ENCODE measurements around the gene MOV10.

The MOV10 gene

GRCh38 chr1:112692681-112693080 lies 18.2 kb downstream of the MOV10 start (continued):
- TF ChIP-seq ZNF555 (tag by site-specific recombination; conservative IDR thresholded peaks at IDR 0.05) (no peak), AEBP2 (tag by site-specific recombination; IDR thresholded peaks at IDR 0.05; ENCODE audit: borderline replicate concordance) (no peak), YY1 (tag by site-specific recombination; IDR thresholded peaks at IDR 0.05) (no peak), KLF17 (tag by site-specific recombination; IDR thresholded peaks at IDR 0.05) (no peak)

- no peak for TF ChIP-seq PRDM10 (tag by site-specific recombination; IDR thresholded peaks at IDR 0.05)
- no peak for TF ChIP-seq OVOL3 (tag by site-specific recombination; IDR thresholded peaks at IDR 0.05)
- TF ChIP-seq ZNF211 (tag by site-specific recombination; IDR thresholded peaks at IDR 0.05; ENCODE audit: low read depth) = no peak
- TF ChIP-seq PRDM4 (tag by site-specific recombination; IDR thresholded peaks at IDR 0.05) = no peak
- H3K36me3 ChIP-seq (ENCODE audit: control insufficient read depth in 2 of 2, insufficient read depth in 1 of 2, low read length in 2 of 2) = peaks cover 24 to 98% of the 10 kb centered on the region in 2 experiments; a peak in 2 of 3 replicates
- CTCF ChIA-PET = interaction anchor here (0.6 to 1.2 kb wide), 3 partner anchors 20 to 290 kb away, joined by 3 to 4 read pairs (median 3); partner anchors contain the start of genes MOV10 and PPM1J
- peaks cover 2% of the 10 kb centered on the region; the same call in 1 of the 2 replicates for H3K4me1 ChIP-seq (ENCODE audit: control insufficient read depth, insufficient read depth, low read length)
- no peaks in the 10 kb centered on the region for H3K9me3 ChIP-seq (ENCODE audit: control insufficient read depth, insufficient read depth, low read depth, low read length)
- no peak overlapping the region for H3K4me3 ChIP-seq (ENCODE audit: low read depth, low read length)
- H3K27ac ChIP-seq (ENCODE audit: extremely low read depth, low read depth, low read length) = no peak overlapping the region
- POLR2A ChIA-PET = interaction anchor here (0.6 to 0.8 kb wide), 2 partner anchors 19 to 1074 kb away, joined by 3 to 6 read pairs; partner anchors contain the start of genes MOV10 and RAP1A
Observed at GRCh38 chr1:112693821-112694220, 19.4 kb downstream of the MOV10 start.

GRCh38 chr1:112694363-112694929 lies 20.0 kb downstream of the MOV10 start:
- H3K4me1 ChIP-seq (ENCODE audit: control insufficient read depth, insufficient read depth, low read length) = peaks cover 3% of the 10 kb centered on the region; the same call in 1 of the 2 replicates
- no peak for TF ChIP-seq ZSCAN5A (tag by site-specific recombination; IDR thresholded peaks at IDR 0.05)
- H3K36me3 ChIP-seq (ENCODE audit: control insufficient read depth in 2 of 2, insufficient read depth in 1 of 2, low read length in 2 of 2) = peaks cover 24 to 95% of the 10 kb centered on the region in 2 experiments; a peak in 2 of 3 replicates
- H3K9me3 ChIP-seq (ENCODE audit: control insufficient read depth, insufficient read depth, low read depth, low read length) = no peaks in the 10 kb centered on the region
- no peak overlapping the region for H3K27ac ChIP-seq (ENCODE audit: extremely low read depth, low read depth, low read length)
- ChIA-PET POLR2A (interaction anchor here (0.5 to 0.8 kb wide), 2 partner anchors 20 to 1211 kb away, joined by 3 to 6 read pairs; partner anchors contain the start of genes DCLRE1B and MOV10), CTCF (no interaction called here)
- H3K4me3 ChIP-seq (ENCODE audit: low read depth, low read length) = no peak overlapping the region
